ENCODE results near the gene LLGL1. TPM values are rescaled to one million over a fixed set of nuclear protein-coding genes. Genes with fewer than 3 reads are reported as not detected.
A peak's percentile ranks its signal among the peaks of the same experiment; 100 is the strongest.

The LLGL1 gene
- total and polyA plus RNA-seq, 10 of the 15 experiments (the other 5 are each of a cell fraction or from before 2014, with no cell fraction given), result 0.02 to 9.2 (median 2.5) TPM

DNA sequence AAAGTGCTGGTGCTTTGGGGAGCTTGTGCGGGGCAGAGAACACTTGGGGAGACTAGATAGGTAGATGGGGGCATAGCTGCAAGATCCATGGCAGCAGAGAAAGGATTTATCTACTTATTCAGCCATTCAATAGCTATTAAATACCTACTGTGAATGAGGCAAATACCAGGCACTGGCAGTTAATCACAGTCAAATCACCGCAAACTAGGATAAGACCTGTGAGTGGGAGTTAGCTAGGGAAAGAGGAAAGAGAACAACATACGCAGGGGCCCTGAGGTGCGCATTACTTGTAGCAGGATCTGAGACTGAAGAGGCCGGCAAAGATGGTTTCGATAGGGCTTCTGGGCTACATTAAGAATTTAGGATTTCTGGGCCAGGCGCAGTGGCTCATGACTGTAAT, 45.6 kb upstream of the LLGL1 start (continued):
- TF ChIP-seq, protein P1, sequence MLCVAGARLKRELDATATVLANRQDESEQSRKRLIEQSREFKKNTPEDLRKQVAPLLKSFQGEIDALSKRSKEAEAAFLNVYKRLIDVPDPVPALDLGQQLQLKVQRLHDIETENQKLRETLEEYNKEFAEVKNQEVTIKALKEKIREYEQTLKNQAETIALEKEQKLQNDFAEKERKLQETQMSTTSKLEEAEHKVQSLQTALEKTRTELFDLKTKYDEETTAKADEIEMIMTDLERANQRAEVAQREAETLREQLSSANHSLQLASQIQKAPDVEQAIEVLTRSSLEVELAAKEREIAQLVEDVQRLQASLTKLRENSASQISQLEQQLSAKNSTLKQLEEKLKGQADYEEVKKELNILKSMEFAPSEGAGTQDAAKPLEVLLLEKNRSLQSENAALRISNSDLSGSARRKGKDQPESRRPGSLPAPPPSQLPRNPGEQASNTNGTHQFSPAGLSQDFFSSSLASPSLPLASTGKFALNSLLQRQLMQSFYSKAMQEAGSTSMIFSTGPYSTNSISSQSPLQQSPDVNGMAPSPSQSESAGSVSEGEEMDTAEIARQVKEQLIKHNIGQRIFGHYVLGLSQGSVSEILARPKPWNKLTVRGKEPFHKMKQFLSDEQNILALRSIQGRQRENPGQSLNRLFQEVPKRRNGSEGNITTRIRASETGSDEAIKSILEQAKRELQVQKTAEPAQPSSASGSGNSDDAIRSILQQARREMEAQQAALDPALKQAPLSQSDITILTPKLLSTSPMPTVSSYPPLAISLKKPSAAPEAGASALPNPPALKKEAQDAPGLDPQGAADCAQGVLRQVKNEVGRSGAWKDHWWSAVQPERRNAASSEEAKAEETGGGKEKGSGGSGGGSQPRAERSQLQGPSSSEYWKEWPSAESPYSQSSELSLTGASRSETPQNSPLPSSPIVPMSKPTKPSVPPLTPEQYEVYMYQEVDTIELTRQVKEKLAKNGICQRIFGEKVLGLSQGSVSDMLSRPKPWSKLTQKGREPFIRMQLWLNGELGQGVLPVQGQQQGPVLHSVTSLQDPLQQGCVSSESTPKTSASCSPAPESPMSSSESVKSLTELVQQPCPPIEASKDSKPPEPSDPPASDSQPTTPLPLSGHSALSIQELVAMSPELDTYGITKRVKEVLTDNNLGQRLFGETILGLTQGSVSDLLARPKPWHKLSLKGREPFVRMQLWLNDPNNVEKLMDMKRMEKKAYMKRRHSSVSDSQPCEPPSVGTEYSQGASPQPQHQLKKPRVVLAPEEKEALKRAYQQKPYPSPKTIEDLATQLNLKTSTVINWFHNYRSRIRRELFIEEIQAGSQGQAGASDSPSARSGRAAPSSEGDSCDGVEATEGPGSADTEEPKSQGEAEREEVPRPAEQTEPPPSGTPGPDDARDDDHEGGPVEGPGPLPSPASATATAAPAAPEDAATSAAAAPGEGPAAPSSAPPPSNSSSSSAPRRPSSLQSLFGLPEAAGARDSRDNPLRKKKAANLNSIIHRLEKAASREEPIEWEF (IDR thresholded peaks at IDR 0.05; ENCODE audit: insufficient replicate concordance, low read depth, low read length), result no peak
- TF ChIP-seq MEF2A (IDR thresholded peaks at IDR 0.05; ENCODE audit: insufficient read depth, low read depth, low read length) (no peak), PML (IDR thresholded peaks at IDR 0.05; ENCODE audit: low read length) (no peak)

DNA sequence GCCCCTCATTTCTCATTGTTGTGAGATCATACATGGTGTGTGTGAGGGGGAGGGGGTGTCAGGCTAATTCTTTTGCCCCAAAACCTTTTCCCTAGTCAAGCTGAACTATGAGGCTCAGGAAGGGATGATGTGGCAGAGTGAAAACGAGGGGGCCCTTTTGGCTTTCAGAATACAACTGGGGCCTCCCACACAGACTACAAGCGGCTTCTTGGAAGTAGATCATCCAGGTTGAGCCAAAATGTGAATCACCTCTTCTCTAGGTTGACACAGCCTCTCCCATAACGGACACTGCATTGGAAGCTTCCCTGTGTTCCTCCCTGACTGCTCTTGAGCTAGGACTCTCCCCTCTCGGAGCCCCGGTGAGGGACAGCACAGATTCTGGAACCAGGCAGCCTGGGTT, 44.1 kb upstream of the LLGL1 start:
- no peaks in the 10 kb centered on the region; the same call in 1 of the 2 replicates for H4K20me1 ChIP-seq (ENCODE audit: control insufficient read depth, insufficient read depth)
- peaks cover 29% of the 10 kb centered on the region for H3K79me2 ChIP-seq (ENCODE audit: control insufficient read depth, insufficient read depth, low read length)
- no peaks in the 10 kb centered on the region for H3K27me3 ChIP-seq (replicated peaks in 1 of 2; ENCODE audit: control insufficient read depth in 2 of 2, insufficient read depth in 2 of 2, low read length in 1 of 2)
- no peak for TF ChIP-seq BACH1 (IDR thresholded peaks at IDR 0.05; ENCODE audit: borderline replicate concordance)
- TF ChIP-seq NR2F1 (conservative IDR thresholded peaks at IDR 0.05), result no peak
- no peak for TF ChIP-seq IRF4 (IDR thresholded peaks at IDR 0.05; ENCODE audit: low read depth, low read length)
- H3K4me2 ChIP-seq (ENCODE audit: control insufficient read depth, insufficient read depth), result peak overlapping the region; percentile 75; the same call in 1 of the 2 replicates
- H3K9me3 ChIP-seq (replicated peaks; ENCODE audit: control insufficient read depth, insufficient read depth, low read length), result no peaks in the 10 kb centered on the region
- no peak overlapping the region for H3K27ac ChIP-seq (ENCODE audit: control insufficient read depth, insufficient read depth)
- no peak for DNase-seq (ENCODE audit: low read depth, low spot score)
- H3K4me1 ChIP-seq (ENCODE audit: control insufficient read depth, insufficient read depth, low read length), result peaks cover 11% of the 10 kb centered on the region
- FAIRE-seq, result no peak
- no peak for ATAC-seq
- no peak overlapping the region for H2AFZ ChIP-seq (ENCODE audit: control insufficient read depth, low read depth, low read length)
- no peak overlapping the region for H3K9ac ChIP-seq (ENCODE audit: control insufficient read depth, insufficient read depth, low read length)
- CTCF ChIA-PET, result interaction anchor here (1.1 to 1.8 kb wide), 4 partner anchors 11 to 23 kb away, joined by 4 to 6 read pairs (median 4); no protein-coding TSS in a partner anchor
- POLR2A ChIA-PET, result interaction anchor here (1.5 to 4.3 kb wide), 3 partner anchors 12 to 23 kb away, joined by 3 to 23 read pairs (median 9); no protein-coding TSS in a partner anchor
- SMC1A ChIA-PET (ENCODE audit: uncharacterized antibody, unreplicated experiment), result interaction anchor here (1.5 kb wide), 1 partner anchor 19 kb away, joined by 4 read pairs; no protein-coding TSS in a partner anchor
- intact Hi-C loops (cut with micrococcal nuclease; ENCODE audit: unreplicated experiment) (loop anchor here (5.0 kb wide), 2 partner anchors 46 to 136 kb away; partner anchors contain the start of genes LLGL1 and SMCR8), in situ Hi-C loops (cut with MboI) (no loop called here)
- WGBS (ENCODE audit: insufficient coverage, insufficient replicate concordance, low lambda C conversion rate, missing lambda C conversion rate), result 43% methylated on average over 5 of the region's 5 CpGs
- no TSS peak for BruUV-seq (replicated peaks)
- RAD21 ChIA-PET (ENCODE audit: unreplicated experiment), result no interaction called here
- H3K36me3 ChIP-seq (ENCODE audit: control insufficient read depth in 2 of 2, insufficient read depth in 2 of 2, low read length in 1 of 2), result 0 out of 4 replicates have a peak, but pooled peaks cover 0 to 1% of the 10 kb centered on the region in 2 experiments
- H3K4me3 ChIP-seq, result no peak overlapping the region

All from GM12878 (cell line).